WTC11 (cell line): ENCODE results near the gene SPHK2. TPM values are rescaled to one million over a fixed set of nuclear protein-coding genes. Genes with fewer than 3 reads are reported as not detected.

ENCODE experiments used
- ATAC-seq: fragments of 200-7000 bp; cut with Tn5 transposase; 2 replicates; pipeline ENCODE4 v1.10.0; 2021; ENCODE audit warnings: mild to moderate bottlenecking, moderate library complexity
- CTCF ChIA-PET: fragments of 300-600 bp; sonication (Branson Sonifier 250); formaldehyde crosslinking; loops from one replicate; lab custom pipeline; 2021; ENCODE audit warnings: antibody characterized with exemption; lab: Charles Lee
- POLR2A ChIA-PET: fragments of 350-600 bp; sonication (Branson Sonifier 250); formaldehyde crosslinking; loops from one replicate; lab custom pipeline; 2021; ENCODE audit warnings: antibody characterized with exemption; lab: Charles Lee
- DNase-seq: peaks from one replicate; pipeline ENCODE4 v3.0.0; 2021; ENCODE audit warnings: low spot score
- H3K27ac Mint-ChIP-seq: 2 replicates; pipeline ENCODE4 v1.8.0; 2021; ENCODE audit warnings: mixed read lengths
- H3K27me3 Mint-ChIP-seq: 2 replicates; pipeline ENCODE4 v1.8.0; 2021; ENCODE audit warnings: low read depth, mild to moderate bottlenecking, moderate library complexity, mixed read lengths
- H3K36me3 Mint-ChIP-seq: 2 replicates; pipeline ENCODE4 v1.8.0; 2021; ENCODE audit warnings: mixed read lengths
- H3K4me1 Mint-ChIP-seq: 2 replicates; pipeline ENCODE4 v1.8.0; 2022; ENCODE audit warnings: mixed read lengths
- H3K4me3 Mint-ChIP-seq: 2 replicates; pipeline ENCODE4 v1.8.0; 2021; ENCODE audit warnings: mild to moderate bottlenecking, moderate library complexity, mixed read lengths
- H3K9me3 Mint-ChIP-seq: 2 replicates; pipeline ENCODE4 v1.8.0; 2021; ENCODE audit warnings: mixed read lengths
- CBFB ChIP-seq: sonication (generic); formaldehyde crosslinking; IDR thresholded peaks from 2 replicates; pipeline ENCODE4 v1.8.1; 2022; ENCODE audit warnings: mild to moderate bottlenecking, low read depth, missing genetic modification reagents
- FOXK1 ChIP-seq: sonication (generic); formaldehyde crosslinking; IDR thresholded peaks from 2 replicates; pipeline ENCODE4 v1.8.0; 2022; ENCODE audit warnings: mild to moderate bottlenecking, moderate library complexity, missing genetic modification reagents
- GTF2I ChIP-seq: fragments of 250-450 bp; sonication (Bioruptor Pico); conservative IDR thresholded peaks from 2 replicates; pipeline ENCODE4 v1.4.0; 2021; ENCODE audit warnings: mild to moderate bottlenecking
- HMGA2 ChIP-seq: fragments of 250-450 bp; sonication (Bioruptor Pico); IDR thresholded peaks from 2 replicates; pipeline ENCODE4 v1.4.0; 2021; ENCODE audit warnings: mild to moderate bottlenecking, moderate library complexity
- JUN ChIP-seq: sonication (generic); formaldehyde crosslinking; IDR thresholded peaks from 2 replicates; pipeline ENCODE4 v1.8.0; 2023; ENCODE audit warnings: mild to moderate bottlenecking, missing genetic modification reagents
- MYBL2 ChIP-seq: sonication (generic); formaldehyde crosslinking; IDR thresholded peaks from 2 replicates; pipeline ENCODE4 v1.8.1; 2023; ENCODE audit warnings: mild to moderate bottlenecking, moderate library complexity, missing genetic modification reagents
- ZNF121 ChIP-seq: sonication (generic); formaldehyde crosslinking; IDR thresholded peaks from 2 replicates; pipeline ENCODE4 v1.8.0; 2023; ENCODE audit warnings: missing genetic modification reagents
- ZNF263 ChIP-seq: sonication (generic); formaldehyde crosslinking; IDR thresholded peaks from 2 replicates; pipeline ENCODE4 v1.8.1; 2022; ENCODE audit warnings: low read depth, mild to moderate bottlenecking, moderate library complexity, missing genetic modification reagents
- ZNF396 ChIP-seq: fragments of 250-450 bp; sonication (Bioruptor Pico); IDR thresholded peaks from 2 replicates; pipeline ENCODE4 v1.8.0; 2021; ENCODE audit warnings: mild to moderate bottlenecking, moderate library complexity, borderline replicate concordance
- ZNF423 ChIP-seq: fragments of 250-450 bp; sonication (Bioruptor Pico); IDR thresholded peaks from 2 replicates; pipeline ENCODE4 v2.1.2; 2022; ENCODE audit warnings: mild to moderate bottlenecking, moderate library complexity
- total RNA-seq: library from RNA; stranded (reverse); gene quantifications from 3 replicates; pipeline ENCODE4 v1.2.3, GENCODE V29; 2021
- TF ChIP-seq, protein P1 (sequence below): fragments of 250-450 bp; sonication (Bioruptor Pico); IDR thresholded peaks from 2 replicates; pipeline ENCODE4 v1.9.0; 2021; ENCODE audit warnings: mild to moderate bottlenecking, borderline replicate concordance
- TF ChIP-seq, protein P2 (sequence below): sonication (generic); formaldehyde crosslinking; IDR thresholded peaks from 2 replicates; pipeline ENCODE4 v1.8.0; 2023; ENCODE audit warnings: missing genetic modification reagents
- TF ChIP-seq, protein P3 (sequence below): sonication (generic); formaldehyde crosslinking; IDR thresholded peaks from 2 replicates; pipeline ENCODE4 v1.8.1; 2022; ENCODE audit warnings: low read depth, missing genetic modification reagents, borderline replicate concordance
- TF ChIP-seq, protein P4 (sequence below): sonication (generic); formaldehyde crosslinking; conservative IDR thresholded peaks from 2 replicates; pipeline ENCODE4 v1.8.1; 2022; ENCODE audit warnings: mild to moderate bottlenecking, missing genetic modification reagents
- TF ChIP-seq, protein P5 (sequence below): sonication (generic); formaldehyde crosslinking; IDR thresholded peaks from 2 replicates; pipeline ENCODE4 v1.8.1; 2023; ENCODE audit warnings: mild to moderate bottlenecking, missing genetic modification reagents
- TF ChIP-seq, protein P6 (sequence below): sonication (generic); formaldehyde crosslinking; IDR thresholded peaks from 2 replicates; pipeline ENCODE4 v1.8.1; 2023; ENCODE audit warnings: mild to moderate bottlenecking, missing genetic modification reagents
- TF ChIP-seq, protein P7 (sequence below): fragments of 250-450 bp; sonication (Bioruptor Pico); IDR thresholded peaks from 2 replicates; pipeline ENCODE4 v1.9.0; 2021; ENCODE audit warnings: mild to moderate bottlenecking
- TF ChIP-seq, protein P8 (sequence below): sonication (generic); formaldehyde crosslinking; IDR thresholded peaks from 2 replicates; pipeline ENCODE4 v1.8.1; 2023; ENCODE audit warnings: mild to moderate bottlenecking, missing genetic modification reagents, moderate library complexity
- TF ChIP-seq, protein P9 (sequence below): fragments of 250-450 bp; sonication (Bioruptor Pico); IDR thresholded peaks from 2 replicates; pipeline ENCODE4 v1.9.0; 2021; ENCODE audit warnings: moderate library complexity, mild to moderate bottlenecking, inconsistent platforms, borderline replicate concordance

SPHK2 gene
- total RNA-seq, 1 experiment from 2014 or later = 64.6 TPM

DNA sequence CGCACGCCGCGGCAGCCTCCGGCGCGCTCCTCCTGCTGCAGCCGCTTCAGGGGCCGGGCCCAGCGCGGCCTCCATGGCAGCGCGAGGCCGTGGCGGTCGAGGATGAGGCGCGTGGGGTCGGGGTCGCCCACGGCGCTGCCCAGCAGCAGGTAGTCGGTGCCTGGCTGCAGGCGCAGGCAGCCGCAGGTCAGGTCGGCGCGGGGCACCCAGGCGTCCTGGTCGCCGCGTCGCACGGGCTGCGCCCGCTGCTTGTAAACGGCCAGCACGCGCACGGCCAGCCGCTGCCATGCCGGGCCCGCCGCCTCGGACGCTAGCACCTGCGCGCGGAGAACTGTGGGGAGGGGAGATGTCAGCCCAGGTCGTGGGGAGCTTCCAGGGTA, 42.4 kb downstream of the SPHK2 start (continued):
- TF ChIP-seq, protein P1, sequence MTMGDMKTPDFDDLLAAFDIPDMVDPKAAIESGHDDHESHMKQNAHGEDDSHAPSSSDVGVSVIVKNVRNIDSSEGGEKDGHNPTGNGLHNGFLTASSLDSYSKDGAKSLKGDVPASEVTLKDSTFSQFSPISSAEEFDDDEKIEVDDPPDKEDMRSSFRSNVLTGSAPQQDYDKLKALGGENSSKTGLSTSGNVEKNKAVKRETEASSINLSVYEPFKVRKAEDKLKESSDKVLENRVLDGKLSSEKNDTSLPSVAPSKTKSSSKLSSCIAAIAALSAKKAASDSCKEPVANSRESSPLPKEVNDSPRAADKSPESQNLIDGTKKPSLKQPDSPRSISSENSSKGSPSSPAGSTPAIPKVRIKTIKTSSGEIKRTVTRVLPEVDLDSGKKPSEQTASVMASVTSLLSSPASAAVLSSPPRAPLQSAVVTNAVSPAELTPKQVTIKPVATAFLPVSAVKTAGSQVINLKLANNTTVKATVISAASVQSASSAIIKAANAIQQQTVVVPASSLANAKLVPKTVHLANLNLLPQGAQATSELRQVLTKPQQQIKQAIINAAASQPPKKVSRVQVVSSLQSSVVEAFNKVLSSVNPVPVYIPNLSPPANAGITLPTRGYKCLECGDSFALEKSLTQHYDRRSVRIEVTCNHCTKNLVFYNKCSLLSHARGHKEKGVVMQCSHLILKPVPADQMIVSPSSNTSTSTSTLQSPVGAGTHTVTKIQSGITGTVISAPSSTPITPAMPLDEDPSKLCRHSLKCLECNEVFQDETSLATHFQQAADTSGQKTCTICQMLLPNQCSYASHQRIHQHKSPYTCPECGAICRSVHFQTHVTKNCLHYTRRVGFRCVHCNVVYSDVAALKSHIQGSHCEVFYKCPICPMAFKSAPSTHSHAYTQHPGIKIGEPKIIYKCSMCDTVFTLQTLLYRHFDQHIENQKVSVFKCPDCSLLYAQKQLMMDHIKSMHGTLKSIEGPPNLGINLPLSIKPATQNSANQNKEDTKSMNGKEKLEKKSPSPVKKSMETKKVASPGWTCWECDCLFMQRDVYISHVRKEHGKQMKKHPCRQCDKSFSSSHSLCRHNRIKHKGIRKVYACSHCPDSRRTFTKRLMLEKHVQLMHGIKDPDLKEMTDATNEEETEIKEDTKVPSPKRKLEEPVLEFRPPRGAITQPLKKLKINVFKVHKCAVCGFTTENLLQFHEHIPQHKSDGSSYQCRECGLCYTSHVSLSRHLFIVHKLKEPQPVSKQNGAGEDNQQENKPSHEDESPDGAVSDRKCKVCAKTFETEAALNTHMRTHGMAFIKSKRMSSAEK (CRISPR knock-in tag) = no peak
- no peak for TF ChIP-seq ZNF423 (CRISPR knock-in tag)
- TF ChIP-seq, protein P2, sequence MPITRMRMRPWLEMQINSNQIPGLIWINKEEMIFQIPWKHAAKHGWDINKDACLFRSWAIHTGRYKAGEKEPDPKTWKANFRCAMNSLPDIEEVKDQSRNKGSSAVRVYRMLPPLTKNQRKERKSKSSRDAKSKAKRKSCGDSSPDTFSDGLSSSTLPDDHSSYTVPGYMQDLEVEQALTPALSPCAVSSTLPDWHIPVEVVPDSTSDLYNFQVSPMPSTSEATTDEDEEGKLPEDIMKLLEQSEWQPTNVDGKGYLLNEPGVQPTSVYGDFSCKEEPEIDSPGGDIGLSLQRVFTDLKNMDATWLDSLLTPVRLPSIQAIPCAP (CRISPR knock-in tag) = no peak
- TF ChIP-seq, protein P3, sequence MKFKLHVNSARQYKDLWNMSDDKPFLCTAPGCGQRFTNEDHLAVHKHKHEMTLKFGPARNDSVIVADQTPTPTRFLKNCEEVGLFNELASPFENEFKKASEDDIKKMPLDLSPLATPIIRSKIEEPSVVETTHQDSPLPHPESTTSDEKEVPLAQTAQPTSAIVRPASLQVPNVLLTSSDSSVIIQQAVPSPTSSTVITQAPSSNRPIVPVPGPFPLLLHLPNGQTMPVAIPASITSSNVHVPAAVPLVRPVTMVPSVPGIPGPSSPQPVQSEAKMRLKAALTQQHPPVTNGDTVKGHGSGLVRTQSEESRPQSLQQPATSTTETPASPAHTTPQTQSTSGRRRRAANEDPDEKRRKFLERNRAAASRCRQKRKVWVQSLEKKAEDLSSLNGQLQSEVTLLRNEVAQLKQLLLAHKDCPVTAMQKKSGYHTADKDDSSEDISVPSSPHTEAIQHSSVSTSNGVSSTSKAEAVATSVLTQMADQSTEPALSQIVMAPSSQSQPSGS (CRISPR knock-in tag) = no peak

DNA sequence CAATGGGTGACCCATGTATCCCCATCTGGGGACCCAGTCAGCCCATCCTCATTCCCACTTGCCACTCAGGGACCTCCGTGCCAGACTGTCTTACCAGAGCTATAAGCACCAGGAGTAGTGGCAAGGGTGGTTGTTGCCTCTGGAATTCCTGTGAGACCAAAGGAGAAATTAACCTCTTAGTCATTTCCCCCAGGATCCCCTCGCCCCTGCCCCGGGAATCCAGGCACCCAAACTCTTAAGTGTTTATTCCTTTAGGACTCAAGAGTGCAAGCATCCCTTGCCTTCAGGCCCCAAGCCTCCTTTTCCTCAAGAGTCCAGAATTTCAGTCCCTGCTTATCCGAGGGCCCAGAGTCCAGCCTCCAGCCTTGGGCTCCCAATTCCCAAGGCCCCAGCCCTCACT, 44.4 kb downstream of the SPHK2 start:
- peaks cover 7% of the 10 kb centered on the region for H3K9me3 Mint-ChIP-seq
- TF ChIP-seq, protein P4, sequence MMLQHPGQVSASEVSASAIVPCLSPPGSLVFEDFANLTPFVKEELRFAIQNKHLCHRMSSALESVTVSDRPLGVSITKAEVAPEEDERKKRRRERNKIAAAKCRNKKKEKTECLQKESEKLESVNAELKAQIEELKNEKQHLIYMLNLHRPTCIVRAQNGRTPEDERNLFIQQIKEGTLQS (CRISPR knock-in tag) = no peak
- TF ChIP-seq ZNF263 (CRISPR knock-in tag) = no peak
- ATAC-seq = no peak
- H3K4me1 Mint-ChIP-seq = no peaks in the 10 kb centered on the region
- peaks cover 14% of the 10 kb centered on the region for H3K27me3 Mint-ChIP-seq
- H3K27ac Mint-ChIP-seq = no peak overlapping the region
- peaks cover 6% of the 10 kb centered on the region for H3K36me3 Mint-ChIP-seq
- CTCF ChIA-PET = no interaction called here
- DNase-seq = no peak
- POLR2A ChIA-PET = no interaction called here
- no peak overlapping the region for H3K4me3 Mint-ChIP-seq

DNA sequence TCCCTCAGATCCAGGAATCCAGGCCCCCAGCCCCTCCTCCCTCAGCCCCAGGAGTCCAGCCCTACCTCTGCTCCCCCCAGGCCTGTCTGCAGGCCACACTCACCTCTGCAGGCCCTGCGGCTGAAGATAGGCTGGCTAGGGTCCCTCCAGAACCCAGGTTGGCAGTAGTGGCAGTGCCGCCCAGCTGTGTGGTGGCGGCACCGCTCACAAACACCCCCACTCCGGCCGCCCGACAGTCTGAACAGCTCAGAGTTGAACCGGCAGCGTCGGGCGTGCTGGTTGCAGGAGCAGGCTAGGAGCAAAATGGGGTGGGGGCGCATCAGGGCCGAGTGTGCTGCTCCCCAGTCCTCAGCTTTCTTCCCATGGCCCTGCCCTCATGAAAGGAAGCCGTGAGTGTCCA, 45.2 kb downstream of the SPHK2 start:
- no peak for DNase-seq
- Mint-ChIP-seq H3K36me3 (peaks cover 6% of the 10 kb centered on the region), H3K27me3 (peaks cover 14% of the 10 kb centered on the region), H3K4me3 (no peak overlapping the region), H3K4me1 (no peaks in the 10 kb centered on the region), H3K27ac (no peak overlapping the region), H3K9me3 (peaks cover 11% of the 10 kb centered on the region)
- ChIA-PET POLR2A (no interaction called here), CTCF (interaction anchor here (0.6 to 1.8 kb wide), 2 partner anchors 11 to 461 kb away, joined by 3 to 4 read pairs; no protein-coding TSS in a partner anchor)
- ATAC-seq = no peak
- TF ChIP-seq MYBL2 (CRISPR knock-in tag) (no peak), FOXK1 (CRISPR knock-in tag) (no peak), ZNF396 (CRISPR knock-in tag) (no peak), CBFB (CRISPR knock-in tag) (no peak), JUN (no peak), ZNF121 (CRISPR knock-in tag) (no peak), GTF2I (no peak), HMGA2 (CRISPR knock-in tag) (no peak)
- TF ChIP-seq, protein P5, sequence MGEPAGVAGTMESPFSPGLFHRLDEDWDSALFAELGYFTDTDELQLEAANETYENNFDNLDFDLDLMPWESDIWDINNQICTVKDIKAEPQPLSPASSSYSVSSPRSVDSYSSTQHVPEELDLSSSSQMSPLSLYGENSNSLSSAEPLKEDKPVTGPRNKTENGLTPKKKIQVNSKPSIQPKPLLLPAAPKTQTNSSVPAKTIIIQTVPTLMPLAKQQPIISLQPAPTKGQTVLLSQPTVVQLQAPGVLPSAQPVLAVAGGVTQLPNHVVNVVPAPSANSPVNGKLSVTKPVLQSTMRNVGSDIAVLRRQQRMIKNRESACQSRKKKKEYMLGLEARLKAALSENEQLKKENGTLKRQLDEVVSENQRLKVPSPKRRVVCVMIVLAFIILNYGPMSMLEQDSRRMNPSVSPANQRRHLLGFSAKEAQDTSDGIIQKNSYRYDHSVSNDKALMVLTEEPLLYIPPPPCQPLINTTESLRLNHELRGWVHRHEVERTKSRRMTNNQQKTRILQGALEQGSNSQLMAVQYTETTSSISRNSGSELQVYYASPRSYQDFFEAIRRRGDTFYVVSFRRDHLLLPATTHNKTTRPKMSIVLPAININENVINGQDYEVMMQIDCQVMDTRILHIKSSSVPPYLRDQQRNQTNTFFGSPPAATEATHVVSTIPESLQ (CRISPR knock-in tag) = no peak
- TF ChIP-seq, protein P6, sequence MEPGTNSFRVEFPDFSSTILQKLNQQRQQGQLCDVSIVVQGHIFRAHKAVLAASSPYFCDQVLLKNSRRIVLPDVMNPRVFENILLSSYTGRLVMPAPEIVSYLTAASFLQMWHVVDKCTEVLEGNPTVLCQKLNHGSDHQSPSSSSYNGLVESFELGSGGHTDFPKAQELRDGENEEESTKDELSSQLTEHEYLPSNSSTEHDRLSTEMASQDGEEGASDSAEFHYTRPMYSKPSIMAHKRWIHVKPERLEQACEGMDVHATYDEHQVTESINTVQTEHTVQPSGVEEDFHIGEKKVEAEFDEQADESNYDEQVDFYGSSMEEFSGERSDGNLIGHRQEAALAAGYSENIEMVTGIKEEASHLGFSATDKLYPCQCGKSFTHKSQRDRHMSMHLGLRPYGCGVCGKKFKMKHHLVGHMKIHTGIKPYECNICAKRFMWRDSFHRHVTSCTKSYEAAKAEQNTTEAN = no peak
- TF ChIP-seq, protein P7, sequence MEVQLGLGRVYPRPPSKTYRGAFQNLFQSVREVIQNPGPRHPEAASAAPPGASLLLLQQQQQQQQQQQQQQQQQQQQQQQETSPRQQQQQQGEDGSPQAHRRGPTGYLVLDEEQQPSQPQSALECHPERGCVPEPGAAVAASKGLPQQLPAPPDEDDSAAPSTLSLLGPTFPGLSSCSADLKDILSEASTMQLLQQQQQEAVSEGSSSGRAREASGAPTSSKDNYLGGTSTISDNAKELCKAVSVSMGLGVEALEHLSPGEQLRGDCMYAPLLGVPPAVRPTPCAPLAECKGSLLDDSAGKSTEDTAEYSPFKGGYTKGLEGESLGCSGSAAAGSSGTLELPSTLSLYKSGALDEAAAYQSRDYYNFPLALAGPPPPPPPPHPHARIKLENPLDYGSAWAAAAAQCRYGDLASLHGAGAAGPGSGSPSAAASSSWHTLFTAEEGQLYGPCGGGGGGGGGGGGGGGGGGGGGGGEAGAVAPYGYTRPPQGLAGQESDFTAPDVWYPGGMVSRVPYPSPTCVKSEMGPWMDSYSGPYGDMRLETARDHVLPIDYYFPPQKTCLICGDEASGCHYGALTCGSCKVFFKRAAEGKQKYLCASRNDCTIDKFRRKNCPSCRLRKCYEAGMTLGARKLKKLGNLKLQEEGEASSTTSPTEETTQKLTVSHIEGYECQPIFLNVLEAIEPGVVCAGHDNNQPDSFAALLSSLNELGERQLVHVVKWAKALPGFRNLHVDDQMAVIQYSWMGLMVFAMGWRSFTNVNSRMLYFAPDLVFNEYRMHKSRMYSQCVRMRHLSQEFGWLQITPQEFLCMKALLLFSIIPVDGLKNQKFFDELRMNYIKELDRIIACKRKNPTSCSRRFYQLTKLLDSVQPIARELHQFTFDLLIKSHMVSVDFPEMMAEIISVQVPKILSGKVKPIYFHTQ = no peak
- TF ChIP-seq, protein P8, sequence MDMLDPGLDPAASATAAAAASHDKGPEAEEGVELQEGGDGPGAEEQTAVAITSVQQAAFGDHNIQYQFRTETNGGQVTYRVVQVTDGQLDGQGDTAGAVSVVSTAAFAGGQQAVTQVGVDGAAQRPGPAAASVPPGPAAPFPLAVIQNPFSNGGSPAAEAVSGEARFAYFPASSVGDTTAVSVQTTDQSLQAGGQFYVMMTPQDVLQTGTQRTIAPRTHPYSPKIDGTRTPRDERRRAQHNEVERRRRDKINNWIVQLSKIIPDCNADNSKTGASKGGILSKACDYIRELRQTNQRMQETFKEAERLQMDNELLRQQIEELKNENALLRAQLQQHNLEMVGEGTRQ (CRISPR knock-in tag) = no peak
- TF ChIP-seq, protein P9, sequence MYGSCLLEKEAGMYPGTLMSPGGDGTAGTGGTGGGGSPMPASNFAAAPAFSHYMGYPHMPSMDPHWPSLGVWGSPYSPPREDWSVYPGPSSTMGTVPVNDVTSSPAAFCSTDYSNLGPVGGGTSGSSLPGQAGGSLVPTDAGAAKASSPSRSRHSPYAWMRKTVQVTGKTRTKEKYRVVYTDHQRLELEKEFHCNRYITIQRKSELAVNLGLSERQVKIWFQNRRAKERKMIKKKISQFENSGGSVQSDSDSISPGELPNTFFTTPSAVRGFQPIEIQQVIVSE (CRISPR knock-in tag) = no peak
